Gastrocnemius medialis (tissue), 4 donors: ENCODE measurements around the gene SRGAP3. TPM values are rescaled to one million over a fixed set of nuclear protein-coding genes. Genes with fewer than 3 reads are reported as not detected.

Experiments
- ATAC-seq, 2 donors: fragments of 150-250 bp; one replicate each; pipeline ENCODE4 v1.9.1; 2016
- DNase-seq, 2 donors: peaks; one replicate each; pipeline ENCODE4 v3.0.0-alpha.2; 2019
- H3K27ac ChIP-seq, 4 donors: fragments of 200-600 bp; sonication (generic); 1 replicate in 1 of 4; 2 replicates in 3 of 4; pipeline ENCODE4 v1.5.1; 2016 to 2018; ENCODE audit warnings: mild to moderate bottlenecking in 2 of 4, moderate library complexity in 1 of 4
- H3K27me3 ChIP-seq, 3 donors: fragments of 200-600 bp; sonication (generic) in 2 of 3; 1 replicate in 1 of 3; 2 replicates in 2 of 3; pipeline versions ENCODE4 v1.5.1 to v1.6.0; 2016 to 2019; ENCODE audit warnings: mild to moderate bottlenecking in 1 of 3, moderate library complexity in 1 of 3
- H3K36me3 ChIP-seq, 2 donors: fragments of 200-600 bp; sonication (generic) in 1 of 2; one replicate each; pipeline ENCODE4 v1.5.1; 2017 to 2018
- H3K4me1 ChIP-seq, 2 donors: fragments of 200-600 bp; sonication (generic) in 1 of 2; one replicate each; pipeline ENCODE4 v1.5.1; 2016 to 2017; ENCODE audit warnings: mild to moderate bottlenecking in 2 of 2
- H3K4me3 ChIP-seq, 4 donors: fragments of 200-600 bp; sonication (generic) in 3 of 4; 1 replicate in 1 of 4; 2 replicates in 3 of 4; pipeline ENCODE4 v1.5.1; 2016 to 2019; ENCODE audit warnings: mild to moderate bottlenecking in 2 of 4
- H3K9me3 ChIP-seq, 3 donors: fragments of 200-600 bp; sonication (generic) in 2 of 3; 1 replicate in 1 of 3; 2 replicates in 2 of 3; pipeline ENCODE4 v1.5.1; 2016 to 2019
- CTCF ChIP-seq, 5 experiments: fragments of 450-650 bp in 3 of 5; fragments of 200-600 bp in 2 of 5; sonication (generic) in 2 of 5; IDR thresholded peaks in 4 of 5; conservative IDR thresholded peaks in 1 of 5; 1 replicate in 4 of 5; 2 replicates in 1 of 5; pipeline ENCODE4 v1.5.1; 2016 to 2019; ENCODE audit warnings: antibody characterized with exemption in 5 of 5, mild to moderate bottlenecking in 3 of 5, moderate library complexity in 3 of 5
- POLR2A ChIP-seq, 2 donors: fragments of 450-650 bp; IDR thresholded peaks; one replicate each; pipeline ENCODE4 v1.6.1; 2017; ENCODE audit warnings: antibody characterized with exemption in 2 of 2, mild to moderate bottlenecking in 2 of 2, moderate library complexity in 2 of 2
- in situ Hi-C, 4 donors: fragments of 200-750 bp; cut with MboI; loops; one replicate each; pipeline versions ENCODE4 v1.15.0 to v1.8.0; 2017; ENCODE audit warnings: low sequenced_read_pairs in 4 of 4
- intact Hi-C: fragments of 100-400 bp; cut with DNase I; formaldehyde crosslinking; loops from one replicate; pipeline ENCODE4 v1.15.1; 2023; ENCODE audit warnings: low total_unique reads
- total RNA-seq, 4 donors: library from RNA; depleted of rRNA; stranded (reverse); fragments of >200 nt; gene quantifications; one replicate each; pipeline versions ENCODE4 v1.1.0 to v1.2.3, GENCODE V29; 2016

SRGAP3 gene
- total RNA-seq, 4 donors from 2014 or later, result 1.3 to 2.3 (median 1.8) TPM

GRCh38 chr3:9110802-9111201 lies 138.6 kb downstream of the SRGAP3 start:
- Histone ChIP-seq H3K27me3 (no peaks in the 10 kb centered on the region), H3K27ac (no peak overlapping the region), H3K4me1 (peaks cover 4 to 7% of the 10 kb centered on the region in 2 donors), H3K36me3 (no peaks in the 10 kb centered on the region), H3K4me3 (no peak overlapping the region), H3K9me3 (no peaks in the 10 kb centered on the region)
- in situ Hi-C loops (no loop called here), intact Hi-C loops (no loop called here)
- ATAC-seq (no peak), DNase-seq (no peak)
- TF ChIP-seq POLR2A (IDR thresholded peaks at IDR 0.05) (no peak), CTCF (IDR thresholded peaks at IDR 0.05 in 4 of 5, conservative IDR thresholded peaks at IDR 0.05 in 1 of 5) (no peak)

- Histone ChIP-seq H3K27me3 (no peaks in the 10 kb centered on the region), H3K36me3 (no peaks in the 10 kb centered on the region), H3K9me3 (no peaks in the 10 kb centered on the region), H3K27ac (no peak overlapping the region), H3K4me1 (peaks cover 4 to 7% of the 10 kb centered on the region in 2 donors), H3K4me3 (no peak overlapping the region)
- in situ Hi-C loops (no loop called here), intact Hi-C loops (no loop called here)
- no peak for DNase-seq
- TF ChIP-seq POLR2A (IDR thresholded peaks at IDR 0.05) (no peak), CTCF (IDR thresholded peaks at IDR 0.05 in 4 of 5, conservative IDR thresholded peaks at IDR 0.05 in 1 of 5) (no peak)
- no peak for ATAC-seq
These were observed 139.1 kb downstream of the SRGAP3 start for GRCh38 chr3:9110316-9110715.

- H3K4me3 ChIP-seq, result no peak overlapping the region
- intact Hi-C loops, result loop anchor here (5.0 kb wide), 1 partner anchor 193 kb away; no protein-coding TSS in a partner anchor
- no peak for TF ChIP-seq POLR2A (IDR thresholded peaks at IDR 0.05)
- peaks cover 4 to 7% of the 10 kb centered on the region in 2 donors for H3K4me1 ChIP-seq
- H3K27ac ChIP-seq, result no peak overlapping the region
- DNase-seq (no peak), ATAC-seq (no peak)
- no peaks in the 10 kb centered on the region for H3K9me3 ChIP-seq
- no peaks in the 10 kb centered on the region for H3K27me3 ChIP-seq
- H3K36me3 ChIP-seq, result no peaks in the 10 kb centered on the region
- in situ Hi-C loops, result no loop called here
These were observed 139.9 kb downstream of the SRGAP3 start for GRCh38 chr3:9109568-9109914.

GRCh38 chr3:9108876-9109567 lies 140.4 kb downstream of the SRGAP3 start:
- peaks cover 4 to 7% of the 10 kb centered on the region in 2 donors for H3K4me1 ChIP-seq
- H3K4me3 ChIP-seq, result no peak overlapping the region
- H3K27me3 ChIP-seq, result no peaks in the 10 kb centered on the region
- no peak for TF ChIP-seq POLR2A (IDR thresholded peaks at IDR 0.05)
- TF ChIP-seq CTCF (IDR thresholded peaks at IDR 0.05 in 4 of 5, conservative IDR thresholded peaks at IDR 0.05 in 1 of 5), result no peak
- intact Hi-C loops (loop anchor here (5.0 kb wide), 1 partner anchor 193 kb away; no protein-coding TSS in a partner anchor), in situ Hi-C loops (no loop called here)
- no peaks in the 10 kb centered on the region for H3K36me3 ChIP-seq
- no peak overlapping the region for H3K27ac ChIP-seq
- DNase-seq (no peak), ATAC-seq (no peak)
- H3K9me3 ChIP-seq, result no peaks in the 10 kb centered on the region

- in situ Hi-C loops (no loop called here), intact Hi-C loops (loop anchor here (5.0 kb wide), 1 partner anchor 195 kb away; no protein-coding TSS in a partner anchor)
- H3K36me3 ChIP-seq, result no peaks in the 10 kb centered on the region
- no peak overlapping the region for H3K27ac ChIP-seq
- no peaks in the 10 kb centered on the region for H3K27me3 ChIP-seq
- no peak overlapping the region for H3K4me3 ChIP-seq
- DNase-seq, result no peak
- TF ChIP-seq POLR2A (IDR thresholded peaks at IDR 0.05), result no peak
- no peak for TF ChIP-seq CTCF (IDR thresholded peaks at IDR 0.05 in 4 of 5, conservative IDR thresholded peaks at IDR 0.05 in 1 of 5)
- H3K9me3 ChIP-seq, result no peaks in the 10 kb centered on the region
- no peak for ATAC-seq
- H3K4me1 ChIP-seq, result peaks cover 4 to 7% of the 10 kb centered on the region in 2 donors
These were observed 141.7 kb downstream of the SRGAP3 start for GRCh38 chr3:9107738-9108137.
